PFSK-1 (cell line): Measurements from ENCODE around the gene MAP4.

ENCODE experiments used
- POLR2AphosphoS5 ChIP-seq: IDR thresholded peaks from 2 replicates; pipeline ENCODE4 v1.6.1; 2012; ENCODE audit warnings: low read depth, mild to moderate bottlenecking, control low read depth, low read length, moderate library complexity
- SIN3A ChIP-seq: IDR thresholded peaks from 2 replicates; pipeline ENCODE4 v1.6.1; 2012; ENCODE audit warnings: mild to moderate bottlenecking, low read length, moderate library complexity, borderline replicate concordance; ENCODE audit not compliant: insufficient read depth
- TF ChIP-seq, protein P1 (sequence below), 2 experiments: IDR thresholded peaks; 2 replicates each; pipeline versions ENCODE4 v1.6.1 to v1.8.0; 2011 to 2012; ENCODE audit warnings: low read depth in 2 of 2, low read length in 2 of 2, control low read depth in 1 of 2, inconsistent platforms in 1 of 2, mild to moderate bottlenecking in 1 of 2, moderate library complexity in 1 of 2; ENCODE audit not compliant: insufficient read depth in 1 of 2

GRCh38 chr3:48000212-48000611, 16.0 kb downstream of the MAP4 start:
- TF ChIP-seq SIN3A (no peak), POLR2AphosphoS5 (no peak)
- TF ChIP-seq, protein P1, sequence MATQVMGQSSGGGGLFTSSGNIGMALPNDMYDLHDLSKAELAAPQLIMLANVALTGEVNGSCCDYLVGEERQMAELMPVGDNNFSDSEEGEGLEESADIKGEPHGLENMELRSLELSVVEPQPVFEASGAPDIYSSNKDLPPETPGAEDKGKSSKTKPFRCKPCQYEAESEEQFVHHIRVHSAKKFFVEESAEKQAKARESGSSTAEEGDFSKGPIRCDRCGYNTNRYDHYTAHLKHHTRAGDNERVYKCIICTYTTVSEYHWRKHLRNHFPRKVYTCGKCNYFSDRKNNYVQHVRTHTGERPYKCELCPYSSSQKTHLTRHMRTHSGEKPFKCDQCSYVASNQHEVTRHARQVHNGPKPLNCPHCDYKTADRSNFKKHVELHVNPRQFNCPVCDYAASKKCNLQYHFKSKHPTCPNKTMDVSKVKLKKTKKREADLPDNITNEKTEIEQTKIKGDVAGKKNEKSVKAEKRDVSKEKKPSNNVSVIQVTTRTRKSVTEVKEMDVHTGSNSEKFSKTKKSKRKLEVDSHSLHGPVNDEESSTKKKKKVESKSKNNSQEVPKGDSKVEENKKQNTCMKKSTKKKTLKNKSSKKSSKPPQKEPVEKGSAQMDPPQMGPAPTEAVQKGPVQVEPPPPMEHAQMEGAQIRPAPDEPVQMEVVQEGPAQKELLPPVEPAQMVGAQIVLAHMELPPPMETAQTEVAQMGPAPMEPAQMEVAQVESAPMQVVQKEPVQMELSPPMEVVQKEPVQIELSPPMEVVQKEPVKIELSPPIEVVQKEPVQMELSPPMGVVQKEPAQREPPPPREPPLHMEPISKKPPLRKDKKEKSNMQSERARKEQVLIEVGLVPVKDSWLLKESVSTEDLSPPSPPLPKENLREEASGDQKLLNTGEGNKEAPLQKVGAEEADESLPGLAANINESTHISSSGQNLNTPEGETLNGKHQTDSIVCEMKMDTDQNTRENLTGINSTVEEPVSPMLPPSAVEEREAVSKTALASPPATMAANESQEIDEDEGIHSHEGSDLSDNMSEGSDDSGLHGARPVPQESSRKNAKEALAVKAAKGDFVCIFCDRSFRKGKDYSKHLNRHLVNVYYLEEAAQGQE (IDR thresholded peaks at IDR 0.05; ENCODE audit: insufficient read depth in 1 of 2, low read depth in 2 of 2, low read length in 2 of 2) = no peak
